Stimulated activated CD4-positive, alpha-beta T cell treated with anti-CD3 and anti-CD28 coated beads, Interleukin-12 subunit alpha, Interleukin-12 subunit beta, amount 100 ng/mL, for 4 hours (primary cell): Measurements from ENCODE around the gene PCSK1.
"Not testable (repeated sequence)": the region's sequence is repeated elsewhere in the genome, so short reads cannot be mapped to it uniquely, and the experiment has no call there.

ENCODE experiments used
- DNase-seq: peaks from one replicate; pipeline ENCODE4 v3.0.0-alpha.2; 2020

The PCSK1 gene

DNA sequence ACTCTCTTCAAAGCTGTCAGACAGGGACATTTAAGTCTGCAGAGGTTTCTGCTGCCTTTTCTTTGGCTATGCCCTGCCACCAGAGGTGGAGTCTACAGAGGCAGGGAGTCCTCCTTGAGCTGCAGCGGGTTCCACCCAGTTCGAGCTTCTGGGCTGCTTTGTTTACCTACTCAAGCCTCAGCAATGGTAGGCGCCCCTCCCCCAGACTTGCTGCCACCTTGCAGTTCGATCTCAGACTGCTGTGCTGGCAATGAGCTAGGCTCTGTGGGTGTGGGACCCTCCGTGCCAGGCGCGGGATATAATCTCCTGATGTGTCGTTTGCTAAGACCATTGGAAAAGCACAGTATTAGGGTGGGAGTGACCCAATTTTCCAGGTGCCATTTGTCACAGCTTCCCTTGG is 65.7 kb downstream of the PCSK1 start:
- not testable (repeated sequence) for DNase-seq

DNA sequence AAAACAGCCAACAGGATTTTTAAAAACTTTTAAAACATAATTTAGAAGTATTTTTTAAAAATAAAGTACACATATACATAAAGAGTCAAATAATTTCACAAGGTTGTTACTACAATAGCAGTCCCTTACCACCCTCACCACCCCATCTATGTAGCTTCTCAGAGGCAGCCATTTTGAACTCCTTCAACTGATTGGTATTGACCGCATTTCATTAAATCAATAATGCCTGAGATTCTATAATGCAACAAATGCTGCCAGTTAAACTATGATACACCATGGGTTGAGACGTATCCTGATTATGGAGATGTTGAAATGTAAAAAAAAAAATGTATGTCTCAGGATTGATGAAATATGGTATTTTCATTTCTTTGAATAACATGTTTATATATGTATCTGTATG is 78.8 kb downstream of the PCSK1 start:
- DNase-seq, result no peak

- DNase-seq, result no peak
These were observed 79.8 kb downstream of the PCSK1 start for GRCh38 chr5:96353220-96353619.

DNA sequence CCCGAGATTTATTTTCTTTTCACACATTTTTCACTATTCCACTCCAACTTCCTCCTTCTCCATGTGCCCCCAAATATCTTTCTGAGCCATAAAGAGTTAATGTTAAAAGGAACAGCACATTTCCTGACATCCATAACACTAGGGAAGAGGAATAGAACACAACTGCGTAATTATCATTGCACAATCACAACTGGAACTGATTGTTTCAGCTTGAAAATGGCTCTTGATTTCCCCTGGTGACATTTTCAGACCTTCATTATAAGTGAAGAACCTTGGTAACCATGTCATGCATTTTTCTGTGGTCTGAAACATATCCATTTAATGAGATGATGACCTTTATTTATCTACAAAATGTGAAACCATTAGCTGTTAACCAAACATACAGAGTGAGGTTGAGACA is 82.4 kb downstream of the PCSK1 start:
- DNase-seq, result no peak

DNA sequence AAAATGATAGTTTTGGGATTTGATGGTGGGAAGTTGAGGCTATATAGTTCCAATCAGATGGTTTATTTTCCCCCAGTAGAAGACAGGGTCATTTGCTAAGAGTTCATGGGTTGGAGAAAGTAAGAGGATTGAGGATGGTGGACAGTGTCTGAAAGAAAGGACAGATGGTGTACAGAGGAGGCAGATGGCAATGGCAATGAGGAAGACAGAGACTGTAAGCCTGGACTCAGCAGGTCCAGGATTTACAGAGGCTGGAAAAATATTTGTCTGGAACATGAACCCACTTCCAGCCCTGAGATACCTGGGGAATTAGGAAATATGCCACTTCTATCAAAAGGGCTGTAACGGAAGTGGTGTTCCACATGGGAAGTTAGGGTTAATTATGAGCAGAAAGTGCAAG is 84.5 kb downstream of the PCSK1 start:
- DNase-seq, result no peak

DNA sequence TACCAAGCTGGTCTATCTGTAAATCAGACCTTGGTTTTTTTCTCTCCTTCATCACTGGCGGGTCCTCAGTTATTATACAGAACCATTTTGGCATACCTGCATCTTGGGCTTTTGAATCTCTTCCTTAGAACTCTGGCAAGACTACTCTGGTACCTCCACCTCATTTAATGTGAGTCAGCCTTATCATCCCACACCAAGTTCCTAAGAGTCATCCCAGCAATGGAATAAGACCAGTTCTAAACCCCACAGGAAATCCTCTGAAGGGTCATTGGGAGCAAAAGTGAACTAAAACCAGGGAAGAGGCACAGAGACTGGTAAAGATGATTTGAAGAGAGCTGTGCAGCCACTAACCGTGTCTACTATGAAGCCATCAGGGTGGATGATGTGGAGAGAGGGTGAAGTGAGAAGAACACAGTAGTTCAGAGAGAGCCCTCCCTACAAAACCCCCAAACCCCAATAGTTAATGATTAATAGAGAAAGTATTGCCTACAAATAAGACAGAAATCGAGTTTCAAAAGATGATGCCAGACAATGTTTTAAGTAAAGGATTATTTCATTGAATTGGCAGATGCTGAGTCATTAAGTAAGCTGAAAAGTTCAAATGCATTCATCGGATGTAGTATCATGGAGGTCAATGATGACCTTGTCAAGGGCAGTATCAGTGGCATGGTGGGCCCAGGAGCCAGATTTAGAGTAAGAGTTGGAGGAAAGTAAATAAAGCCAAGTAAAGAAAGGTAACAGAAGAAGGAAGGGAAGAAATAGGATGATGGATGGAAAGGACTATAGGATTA is 85.4 kb downstream of the PCSK1 start:
- DNase-seq, result no peak

GRCh38 chr5:96344678-96345577 is 88.1 kb downstream of the PCSK1 start:
- DNase-seq, result no peak

DNA sequence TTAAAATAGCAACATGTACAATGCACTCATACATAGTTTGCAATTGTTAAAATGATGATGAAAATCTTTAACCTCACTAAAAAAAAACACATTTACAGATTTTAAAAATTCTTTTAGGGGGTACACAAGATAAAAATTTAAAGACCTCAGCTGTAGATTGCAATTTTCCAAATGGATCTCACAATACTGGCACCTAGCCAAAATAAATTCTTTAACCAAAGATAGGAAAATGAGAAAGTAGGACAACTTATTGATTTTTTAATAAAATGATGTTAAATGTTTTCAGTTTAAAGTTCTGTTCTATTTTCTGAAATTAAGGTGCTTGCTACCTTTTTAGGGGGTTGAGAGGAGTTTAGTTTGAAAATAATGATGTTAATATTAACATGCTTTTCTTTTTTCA is 90.0 kb downstream of the PCSK1 start:
- DNase-seq, result no peak

- DNase-seq, result no peak
These were observed 90.5 kb downstream of the PCSK1 start for GRCh38 chr5:96342581-96342980.
